NK-92 (cell line): ENCODE results near the gene COIL.
"Not testable (repeated sequence)": the region's sequence is repeated elsewhere in the genome, so short reads cannot be mapped to it uniquely, and the experiment has no call there.

Source experiments
- DNase-seq: peaks from one replicate; lab custom pipeline; 2025; ENCODE audit not compliant: unreplicated experiment; lab: John Stamatoyannopoulos, UW

The COIL gene, protein sequence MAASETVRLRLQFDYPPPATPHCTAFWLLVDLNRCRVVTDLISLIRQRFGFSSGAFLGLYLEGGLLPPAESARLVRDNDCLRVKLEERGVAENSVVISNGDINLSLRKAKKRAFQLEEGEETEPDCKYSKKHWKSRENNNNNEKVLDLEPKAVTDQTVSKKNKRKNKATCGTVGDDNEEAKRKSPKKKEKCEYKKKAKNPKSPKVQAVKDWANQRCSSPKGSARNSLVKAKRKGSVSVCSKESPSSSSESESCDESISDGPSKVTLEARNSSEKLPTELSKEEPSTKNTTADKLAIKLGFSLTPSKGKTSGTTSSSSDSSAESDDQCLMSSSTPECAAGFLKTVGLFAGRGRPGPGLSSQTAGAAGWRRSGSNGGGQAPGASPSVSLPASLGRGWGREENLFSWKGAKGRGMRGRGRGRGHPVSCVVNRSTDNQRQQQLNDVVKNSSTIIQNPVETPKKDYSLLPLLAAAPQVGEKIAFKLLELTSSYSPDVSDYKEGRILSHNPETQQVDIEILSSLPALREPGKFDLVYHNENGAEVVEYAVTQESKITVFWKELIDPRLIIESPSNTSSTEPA

DNA sequence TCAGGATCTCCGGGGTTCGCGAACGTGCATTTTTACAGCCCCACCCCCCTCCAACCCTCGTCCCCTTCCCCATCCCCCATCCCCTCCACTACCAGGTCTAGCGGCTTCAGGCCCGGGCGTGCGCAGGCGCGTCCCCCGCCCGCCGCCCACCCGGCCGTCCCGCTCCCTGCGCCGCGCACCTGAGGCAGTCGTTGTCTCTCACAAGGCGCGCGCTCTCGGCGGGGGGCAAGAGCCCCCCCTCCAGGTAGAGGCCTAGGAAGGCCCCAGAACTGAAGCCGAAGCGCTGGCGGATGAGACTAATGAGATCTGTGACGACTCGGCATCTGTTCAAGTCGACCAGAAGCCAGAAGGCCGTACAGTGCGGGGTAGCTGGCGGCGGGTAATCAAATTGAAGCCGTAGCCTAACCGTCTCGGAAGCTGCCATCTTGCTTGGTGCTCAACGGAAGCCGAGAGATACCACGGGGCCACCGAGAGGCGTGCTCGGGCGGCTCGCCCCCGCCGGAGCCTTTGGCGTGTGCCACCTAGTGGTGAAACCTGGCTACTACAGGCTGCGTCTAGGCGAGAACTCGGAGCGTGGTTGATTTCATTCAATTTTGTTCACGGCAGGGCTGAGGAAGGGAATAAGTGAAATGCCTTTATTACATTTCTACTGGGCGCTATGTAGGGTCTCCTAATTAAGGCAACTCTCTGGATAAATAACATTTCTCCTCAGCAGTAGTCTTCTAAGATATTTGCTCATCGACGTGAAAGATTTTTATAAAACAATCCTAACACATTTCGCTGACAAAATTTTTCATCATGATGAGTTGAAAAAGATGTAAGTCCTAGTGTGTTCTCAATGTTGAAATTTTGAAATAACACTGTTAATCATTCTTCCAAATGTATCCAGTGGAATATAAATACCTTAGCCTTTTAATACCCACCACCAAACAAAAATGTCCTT is at the start of gene COIL:
Gene COIL, minus strand, starts transcription at position 455 of the 943 bp plus-strand sequence. Its CDS starts 31 bp downstream, at position 424.
- DNase-seq, result peak; percentile 41

DNA sequence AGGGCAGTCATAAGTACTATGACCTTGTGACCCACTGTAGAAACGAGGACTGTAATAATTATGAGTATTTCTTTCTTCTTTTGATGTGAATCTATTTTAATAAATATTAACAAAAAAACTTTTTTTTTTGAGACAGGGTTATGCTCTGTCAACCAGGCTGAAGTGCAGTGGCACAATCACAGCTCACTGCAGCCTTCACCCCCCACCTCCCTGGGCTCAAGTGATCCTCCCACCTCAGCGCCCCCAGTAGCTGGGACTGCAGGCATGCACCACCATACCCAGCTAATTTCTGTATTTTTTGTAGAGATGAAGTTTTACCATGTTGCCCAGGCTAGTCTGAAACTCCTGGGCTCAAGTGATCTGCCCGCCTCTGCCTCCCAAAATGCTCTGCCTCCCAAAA is 49.6 kb upstream of the COIL start:
- DNase-seq, result no peak

DNA sequence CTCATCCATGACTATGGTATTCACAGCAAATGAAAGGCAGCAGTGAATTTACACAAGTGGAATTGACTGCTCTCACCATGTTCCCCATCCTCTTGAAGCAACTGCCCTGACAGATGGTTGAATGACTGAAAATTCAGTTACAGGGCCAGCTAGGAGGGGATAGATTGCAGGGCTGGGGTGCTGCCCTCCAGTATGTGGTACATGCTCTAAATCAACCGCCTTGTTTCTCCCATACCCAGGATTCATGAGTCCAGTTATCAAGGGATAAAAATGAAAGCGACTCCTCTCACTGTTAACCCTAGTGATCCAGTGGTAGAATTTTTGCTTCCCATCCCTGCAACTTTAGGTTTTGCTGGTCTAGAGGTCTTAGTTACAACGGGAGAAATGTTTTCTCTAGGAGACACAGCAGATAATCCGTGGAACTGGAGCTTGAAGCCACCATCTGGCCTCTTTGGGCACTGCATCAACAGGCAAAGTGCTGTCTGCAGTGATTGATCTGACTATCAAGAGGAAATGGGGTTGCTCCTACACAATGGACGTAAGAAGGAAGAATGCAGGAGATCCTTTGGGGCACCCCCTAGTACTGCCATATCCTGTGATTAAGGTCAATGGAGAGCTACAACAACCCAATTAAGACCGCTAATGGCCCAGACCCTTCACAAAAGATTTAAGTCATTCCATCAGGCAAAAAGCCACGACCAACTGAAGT is 49.0 kb upstream of the COIL start:
- no peak for DNase-seq

DNA sequence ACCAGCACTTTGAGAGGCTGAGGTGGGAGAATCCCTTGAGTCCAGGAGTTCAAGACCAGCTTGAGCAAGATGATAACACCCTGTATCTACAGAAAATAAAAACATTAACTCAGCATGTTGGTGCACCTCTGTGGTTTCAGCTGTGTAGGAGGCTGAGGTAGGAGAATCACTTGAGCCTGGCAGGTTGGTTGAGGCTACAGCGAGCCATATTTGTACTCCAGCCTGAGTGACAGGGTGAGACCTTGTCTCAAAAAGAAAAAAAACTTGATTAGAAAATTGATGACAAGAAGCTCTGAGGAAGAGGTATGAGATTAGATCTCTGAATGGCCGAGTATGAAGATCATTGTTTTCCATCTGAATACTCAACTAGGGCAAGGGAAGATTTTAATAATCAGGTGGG is 48.1 kb upstream of the COIL start:
- no peak for DNase-seq

DNA sequence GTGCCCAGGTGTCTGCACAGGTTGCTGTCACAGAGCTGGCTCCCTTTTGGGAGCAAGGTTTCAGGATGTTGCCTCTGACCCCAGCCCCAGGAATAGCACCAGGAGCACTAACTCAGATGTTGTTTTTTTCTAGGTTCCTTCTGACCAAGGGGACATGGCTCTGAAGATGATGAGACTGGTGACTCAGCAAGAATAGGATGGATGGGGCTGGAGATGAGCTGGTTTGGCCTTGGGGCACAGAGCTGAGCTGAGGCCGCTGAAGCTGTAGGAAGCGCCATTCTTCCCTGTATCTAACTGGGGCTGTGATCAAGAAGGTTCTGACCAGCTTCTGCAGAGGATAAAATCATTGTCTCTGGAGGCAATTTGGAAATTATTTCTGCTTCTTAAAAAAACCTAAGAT is 45.2 kb upstream of the COIL start:
- no peak for DNase-seq

DNA sequence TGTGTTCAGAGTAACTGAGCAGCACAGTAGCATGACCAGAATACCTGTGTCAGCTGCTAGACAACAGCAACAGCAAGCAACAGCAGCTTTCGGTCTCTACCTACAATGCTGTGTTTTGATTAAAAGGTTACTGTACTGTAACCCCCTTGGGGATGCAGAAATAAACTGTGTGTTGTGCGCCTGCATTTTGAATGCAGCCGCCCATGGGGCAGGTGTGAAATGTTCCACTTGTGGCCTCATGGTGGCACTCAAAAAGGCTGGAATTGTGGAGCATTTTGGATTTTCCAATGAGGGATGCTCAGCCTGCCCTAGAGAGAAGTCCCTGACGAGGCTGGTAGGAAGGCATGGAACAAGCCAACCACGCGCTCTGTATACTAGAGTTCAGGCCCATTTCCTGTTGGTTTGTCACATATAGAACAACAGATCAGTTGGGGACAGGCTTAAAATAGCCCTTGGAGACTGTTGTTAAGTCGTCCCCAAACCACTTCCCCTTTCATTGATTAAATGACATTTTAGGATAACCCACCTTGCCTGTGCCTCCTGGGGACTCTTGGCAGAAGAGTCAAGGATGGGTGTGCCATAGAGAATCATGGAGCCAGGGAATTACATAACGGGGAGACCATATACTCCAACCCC is 44.2 kb upstream of the COIL start:
- DNase-seq, result no peak

DNA sequence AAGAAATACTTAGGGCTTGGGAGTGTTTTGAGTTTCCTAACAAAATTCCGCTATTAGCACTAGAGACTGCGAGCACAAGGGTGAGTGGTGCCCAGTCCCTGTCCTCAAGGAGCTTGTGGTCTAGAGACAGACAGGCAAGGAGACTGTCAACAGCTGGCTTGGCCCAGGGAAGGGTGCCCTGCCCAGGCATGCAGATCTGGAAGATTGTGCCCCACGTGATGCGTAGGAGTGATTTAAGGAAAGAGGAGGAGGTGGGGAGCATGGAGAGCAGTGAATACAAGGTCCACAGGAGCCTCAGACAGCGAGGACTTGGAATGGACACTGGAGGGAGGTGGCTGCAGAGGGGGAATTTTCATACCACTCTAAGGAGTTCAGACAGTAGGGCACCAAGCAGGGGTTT is 42.1 kb upstream of the COIL start:
- no peak for DNase-seq

DNA sequence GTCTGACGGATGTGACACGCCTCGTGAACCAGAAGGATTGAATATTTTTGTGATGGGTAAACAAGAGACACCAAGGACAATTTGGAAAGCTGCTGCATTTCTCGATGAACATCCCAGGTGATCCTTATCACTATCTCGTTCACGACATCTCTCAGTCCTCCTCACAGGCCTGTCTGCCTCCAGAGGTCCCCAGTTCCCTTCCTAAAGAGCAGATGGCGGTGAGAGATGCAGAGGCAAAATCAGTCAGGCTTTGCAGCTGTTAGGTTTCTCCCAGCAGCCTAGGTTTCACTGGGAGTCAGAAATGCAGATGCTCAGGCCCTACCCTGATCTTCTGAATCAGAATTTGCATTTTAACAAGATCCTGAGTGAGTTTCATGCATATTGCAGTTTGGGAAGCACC is 40.7 kb upstream of the COIL start:
- no peak for DNase-seq

DNA sequence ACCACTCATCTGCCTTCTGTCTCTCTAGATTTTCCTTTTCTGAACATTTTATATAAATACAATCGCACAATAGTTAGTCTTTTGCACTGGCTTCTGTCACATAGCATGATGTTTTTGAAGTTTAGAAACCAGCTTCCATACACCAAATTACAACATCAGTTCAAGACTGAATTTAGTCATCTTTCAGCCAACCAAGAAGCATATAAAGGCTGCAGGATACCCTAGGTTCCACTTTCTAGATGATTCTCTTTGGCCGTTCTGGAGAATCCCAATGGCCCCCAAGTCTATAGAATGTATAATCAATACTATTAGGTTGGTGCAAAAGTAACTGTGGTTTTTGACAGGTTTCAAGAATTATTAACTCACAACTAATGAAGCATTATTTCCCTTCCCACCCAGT is 36.5 kb upstream of the COIL start:
- no peak for DNase-seq

DNA sequence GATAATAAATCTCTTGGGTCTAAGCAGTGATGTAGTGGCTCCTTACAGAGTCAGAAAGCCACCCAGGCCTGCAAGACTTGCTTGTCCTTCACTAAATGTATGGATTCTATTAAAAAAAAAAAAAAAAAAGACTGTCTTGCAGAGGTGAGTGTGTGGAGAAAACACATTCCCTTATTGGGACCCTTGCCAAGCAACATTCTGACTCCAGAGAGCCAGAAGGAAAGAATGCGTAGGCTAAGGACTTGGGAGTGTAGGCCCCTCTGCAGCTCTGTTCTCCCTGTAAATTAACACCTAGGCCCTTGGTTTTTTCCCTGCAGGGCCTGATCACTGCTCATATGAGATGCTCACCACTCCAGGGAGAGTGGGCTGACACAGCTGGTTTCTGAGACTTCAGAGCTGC is 34.9 kb upstream of the COIL start:
- no peak for DNase-seq

DNA sequence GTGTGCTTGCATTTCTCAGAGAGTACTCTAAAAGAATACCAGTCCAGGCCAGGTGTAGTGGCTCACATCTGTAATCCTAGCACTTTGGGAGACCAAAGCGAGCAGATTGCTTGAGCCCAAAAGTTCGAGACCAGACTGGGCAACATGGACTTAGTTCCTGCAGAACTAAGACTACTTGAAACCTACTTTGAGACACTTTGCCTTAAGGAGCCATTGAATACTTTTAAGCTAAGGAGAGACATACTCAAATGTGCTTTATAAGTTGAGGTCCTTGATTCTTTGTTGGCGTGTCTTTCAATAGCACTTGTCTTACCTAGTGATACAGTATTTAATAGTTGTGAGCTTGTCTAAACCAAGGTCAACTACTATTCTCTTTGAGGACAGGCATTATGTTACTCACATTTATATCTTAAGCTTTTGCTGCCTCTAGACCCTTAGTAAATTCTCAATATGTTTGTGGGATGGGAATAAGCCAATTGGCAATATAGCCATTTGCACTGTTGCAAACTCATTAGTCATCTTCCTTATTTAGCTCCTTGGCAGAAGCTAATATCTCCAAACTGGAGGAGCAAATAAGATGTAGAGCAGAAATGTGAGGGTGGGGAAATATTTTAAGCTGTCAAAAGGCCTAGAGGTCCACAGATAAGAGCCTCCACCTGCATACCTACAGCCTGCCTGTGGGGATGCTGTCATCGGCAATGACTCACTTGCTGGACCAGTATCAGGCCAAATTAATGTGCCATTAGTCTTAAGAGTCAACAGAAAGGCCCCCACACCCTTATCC is 33.4 kb upstream of the COIL start:
- DNase-seq, result no peak

DNA sequence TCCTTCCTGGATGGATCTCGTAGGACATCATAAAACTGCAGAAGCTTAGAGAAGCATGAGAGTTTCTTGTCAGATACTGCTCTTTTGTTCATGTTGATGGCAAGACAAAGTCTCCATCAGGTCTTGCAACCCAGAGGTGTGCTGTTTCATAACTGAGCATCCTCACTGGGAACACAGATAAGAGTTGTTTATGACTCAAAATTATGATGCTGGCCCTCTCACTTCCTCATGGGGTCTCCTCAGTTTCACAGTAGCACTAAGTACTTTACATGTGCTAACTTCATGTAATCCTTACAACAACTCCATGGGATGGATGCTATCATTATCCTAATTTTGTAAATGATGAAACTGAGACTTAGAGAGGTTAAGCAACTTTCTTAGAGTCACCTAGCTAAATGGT is 31.5 kb upstream of the COIL start:
- no peak for DNase-seq

DNA sequence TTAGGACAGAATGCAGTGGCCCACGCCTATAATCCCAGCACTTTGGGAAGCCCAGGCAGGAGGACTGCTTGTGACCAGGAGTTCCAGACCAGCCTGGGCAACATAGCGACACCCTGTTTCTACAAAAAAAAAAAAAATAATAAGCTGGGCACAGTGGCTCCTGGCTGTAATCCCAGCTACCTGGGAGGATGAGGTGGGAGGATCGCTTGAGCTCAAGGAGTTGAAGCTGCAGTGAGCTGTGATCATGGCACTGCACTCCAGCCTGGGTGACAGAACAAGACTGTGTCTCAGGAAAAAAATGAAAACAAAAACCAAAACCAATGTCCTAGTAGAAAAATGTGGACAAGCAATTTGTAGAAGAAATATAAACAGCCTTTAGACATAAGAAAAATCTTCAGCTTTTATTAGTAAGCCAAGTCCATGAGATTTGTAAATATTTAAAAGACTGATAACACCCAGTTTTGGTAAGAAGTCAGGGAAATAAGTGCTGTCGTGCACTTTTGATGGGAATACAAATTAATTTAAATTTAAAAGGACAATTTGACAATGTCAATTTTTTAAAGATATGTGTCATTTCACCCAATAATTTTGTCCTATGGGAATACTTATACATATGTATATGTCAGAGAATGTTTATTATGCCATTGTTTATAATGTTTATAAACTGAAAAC is 28.2 kb upstream of the COIL start:
- DNase-seq, result no peak

DNA sequence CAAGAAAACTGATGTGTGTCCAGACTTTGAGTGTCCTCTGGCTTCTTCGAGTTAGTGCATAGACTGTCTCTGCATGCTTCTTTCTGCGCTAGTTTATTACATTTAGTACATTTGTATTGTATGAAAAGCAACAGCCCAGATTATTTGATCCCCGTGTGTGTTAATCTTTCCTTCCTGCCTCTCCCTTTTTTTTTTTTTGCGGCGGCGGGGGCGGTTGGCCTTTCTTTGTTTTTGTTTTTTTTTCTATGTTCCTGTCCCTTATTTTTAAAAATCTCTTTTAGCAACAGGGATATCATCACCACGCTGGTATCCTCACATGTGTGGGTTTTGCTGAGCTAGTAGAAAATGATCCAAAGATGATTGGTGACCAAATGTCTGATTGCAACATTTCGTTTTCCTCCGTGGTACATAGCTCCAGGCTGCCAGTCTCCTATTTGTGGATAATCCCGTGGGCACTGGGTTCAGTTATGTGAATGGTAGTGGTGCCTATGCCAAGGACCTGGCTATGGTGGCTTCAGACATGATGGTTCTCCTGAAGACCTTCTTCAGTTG is 26.5 kb upstream of the COIL start:
- no peak for DNase-seq

DNA sequence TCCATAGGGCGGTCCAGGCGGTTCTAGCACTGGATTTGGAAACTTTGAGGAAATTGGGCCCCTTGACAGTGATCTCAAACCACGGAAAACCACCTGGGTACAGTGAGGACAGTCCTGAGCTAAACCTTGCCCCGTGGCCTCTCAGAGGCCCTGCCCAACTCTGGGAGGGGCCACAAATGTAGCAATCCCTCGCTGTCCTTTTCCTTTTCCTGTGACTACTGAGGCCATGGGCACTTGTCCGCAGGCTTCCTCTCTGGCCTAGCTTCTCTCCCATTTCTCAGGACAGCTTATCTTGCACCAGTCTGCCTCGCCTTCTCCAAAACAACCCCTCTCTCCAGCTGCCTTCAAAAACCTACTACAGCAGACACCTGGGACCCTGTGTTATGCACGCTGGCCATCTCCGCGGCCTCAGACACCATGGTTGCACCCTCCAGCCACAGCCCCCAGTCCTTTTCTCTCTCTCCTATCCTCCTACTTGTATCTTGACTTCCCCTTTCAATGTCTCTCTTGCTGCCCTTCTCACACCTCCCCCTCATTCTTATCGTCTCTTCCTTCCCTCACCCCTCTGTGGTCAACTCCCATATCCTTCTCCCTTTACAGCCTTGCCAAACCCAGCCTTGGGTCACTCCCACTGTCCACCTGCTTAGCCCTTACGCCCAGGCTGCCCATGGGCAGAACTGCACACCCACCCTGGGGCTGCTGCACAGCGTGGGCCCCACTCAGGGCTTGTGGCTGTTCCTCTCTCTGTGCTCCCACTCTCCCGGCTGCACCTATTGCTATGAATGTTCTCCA is 24.7 kb upstream of the COIL start:
- no peak for DNase-seq

DNA sequence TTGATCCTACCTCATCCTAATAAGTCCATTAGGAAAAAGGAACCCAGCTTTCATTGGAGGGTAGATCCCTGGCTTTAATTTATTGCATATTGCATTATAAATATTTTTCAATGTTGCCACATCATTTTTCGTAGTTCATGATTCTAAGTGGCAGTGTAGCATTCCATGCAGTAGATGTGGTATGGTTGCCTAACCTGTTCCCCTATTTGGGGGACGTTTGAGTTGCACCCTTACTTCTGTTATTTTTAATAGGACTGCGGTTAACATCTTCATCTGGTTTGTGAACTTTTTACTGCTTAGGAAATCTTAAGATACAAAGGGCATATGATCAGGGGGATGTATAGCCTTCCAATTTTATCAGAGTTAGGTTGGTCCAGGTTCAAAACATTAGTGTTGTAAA is 22.5 kb upstream of the COIL start:
- DNase-seq, result no peak

DNA sequence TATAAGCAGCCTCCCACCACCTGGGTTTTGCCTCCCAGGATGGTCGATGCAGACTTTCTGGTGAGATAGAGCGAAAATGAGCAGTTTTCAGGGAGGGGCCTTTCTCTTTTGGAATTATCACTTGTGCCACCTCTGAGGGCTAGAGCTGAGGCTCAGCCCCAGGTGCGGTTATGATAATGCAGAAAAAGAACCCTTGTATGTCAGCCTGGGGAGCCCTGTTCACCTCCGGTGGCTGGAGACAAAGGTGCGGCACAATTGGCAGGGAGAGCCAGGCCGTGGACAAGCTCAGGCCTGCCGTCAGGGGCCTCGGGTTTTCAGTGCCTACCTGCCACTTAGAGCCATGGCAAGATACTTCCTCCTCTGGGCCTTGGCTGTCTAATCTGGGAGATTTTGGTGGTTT is 21.5 kb upstream of the COIL start:
- DNase-seq, result no peak

DNA sequence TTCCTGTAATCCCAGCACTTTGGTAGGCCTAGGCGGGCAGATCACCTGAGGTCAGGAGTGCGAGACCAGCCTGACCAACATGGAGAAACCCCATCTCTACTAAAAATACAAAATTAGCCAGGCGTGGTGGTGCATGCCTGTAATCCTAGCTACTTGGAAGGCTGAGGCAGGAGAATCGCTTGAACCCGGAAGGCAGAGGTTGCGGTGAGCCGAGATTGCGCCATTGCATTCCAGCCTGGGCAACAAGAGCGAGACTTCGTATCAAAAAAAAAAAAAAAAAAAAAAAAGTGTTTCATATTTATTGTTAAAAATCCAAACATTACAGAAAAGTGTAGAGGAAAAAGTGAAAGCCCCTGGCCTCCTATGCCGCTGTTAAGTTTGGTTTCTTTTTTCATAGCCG is 19.7 kb upstream of the COIL start:
- not testable (repeated sequence) for DNase-seq
